NCI-H524 treated with DMSO at 0.1 percent for 48 hours (cell line): ENCODE measurements around the gene PDE5A.
"Not testable (repeated sequence)": the region's sequence is repeated elsewhere in the genome, so short reads cannot be mapped to it uniquely, and the experiment has no call there.

Experiments used
- DNase-seq: peaks from one replicate; lab custom pipeline; 2025; lab: John Stamatoyannopoulos, UW

The PDE5A gene

DNA sequence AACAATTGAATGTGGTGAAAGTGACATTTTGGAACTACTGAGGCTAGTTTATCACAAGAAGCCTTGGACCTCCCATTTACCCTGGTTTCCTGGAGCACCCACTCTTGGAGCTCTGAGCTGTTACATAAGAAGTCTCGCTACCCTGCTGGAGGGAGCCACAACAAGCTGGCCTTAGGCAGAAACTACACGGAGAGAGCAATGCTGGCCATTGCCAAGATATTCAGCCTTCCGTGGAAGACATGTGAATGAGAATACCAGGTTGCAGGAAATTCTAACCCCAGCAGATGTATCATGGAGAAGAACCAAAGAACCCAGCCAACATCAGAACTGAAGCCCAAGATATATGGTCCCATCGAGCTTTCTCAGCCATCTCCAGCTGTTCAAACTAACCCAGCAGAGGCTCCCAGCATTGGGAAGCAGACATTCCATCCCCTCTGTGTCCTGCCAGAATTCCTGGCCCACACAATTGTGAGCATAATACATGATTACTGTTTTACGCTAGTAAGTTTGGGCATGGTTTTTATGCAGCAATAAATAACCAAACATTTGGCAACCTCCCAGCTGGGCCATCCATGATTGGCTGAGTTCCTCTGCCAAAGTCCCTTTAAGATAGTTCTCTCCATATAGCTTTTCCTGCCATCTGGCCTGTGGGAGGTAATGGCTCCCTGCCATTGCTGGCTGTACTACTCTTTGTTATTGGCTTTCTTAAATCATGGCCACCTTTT is 17.9 kb upstream of the PDE5A start:
- DNase-seq = no peak

DNA sequence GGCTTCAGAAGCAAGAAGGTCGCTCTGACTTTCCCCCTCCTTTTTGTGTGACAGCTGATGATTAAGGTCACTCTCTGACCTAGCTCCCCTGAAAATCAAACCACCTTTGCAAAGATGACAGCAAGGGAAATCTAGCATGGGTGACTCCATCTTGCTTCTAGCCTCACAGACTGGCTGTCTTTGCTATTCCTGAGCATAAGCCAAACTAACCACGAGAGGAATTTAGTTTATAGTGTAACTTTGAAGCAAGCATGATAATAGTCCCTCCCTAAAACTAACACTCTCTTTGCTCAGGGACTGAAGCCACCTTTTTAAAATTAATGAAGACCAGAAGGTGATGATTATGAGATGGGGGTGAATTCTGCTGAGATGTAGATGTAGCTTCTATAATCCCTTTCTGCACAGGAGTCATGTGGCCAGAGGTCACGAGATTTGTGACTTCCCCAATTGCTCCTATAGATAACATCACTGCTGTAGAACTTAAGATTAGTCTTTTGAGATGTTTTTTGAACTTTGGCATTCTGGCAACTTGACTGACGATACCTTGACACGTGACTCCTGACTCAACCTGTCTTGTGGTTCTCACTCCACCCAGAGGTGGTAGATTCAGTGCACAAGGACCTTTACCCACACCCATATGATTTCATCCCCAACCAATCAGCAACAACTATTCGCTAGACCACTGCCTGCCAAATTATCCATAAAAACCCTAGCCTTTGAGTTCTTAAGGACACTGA is 14.9 kb upstream of the PDE5A start:
- no peak for DNase-seq

DNA sequence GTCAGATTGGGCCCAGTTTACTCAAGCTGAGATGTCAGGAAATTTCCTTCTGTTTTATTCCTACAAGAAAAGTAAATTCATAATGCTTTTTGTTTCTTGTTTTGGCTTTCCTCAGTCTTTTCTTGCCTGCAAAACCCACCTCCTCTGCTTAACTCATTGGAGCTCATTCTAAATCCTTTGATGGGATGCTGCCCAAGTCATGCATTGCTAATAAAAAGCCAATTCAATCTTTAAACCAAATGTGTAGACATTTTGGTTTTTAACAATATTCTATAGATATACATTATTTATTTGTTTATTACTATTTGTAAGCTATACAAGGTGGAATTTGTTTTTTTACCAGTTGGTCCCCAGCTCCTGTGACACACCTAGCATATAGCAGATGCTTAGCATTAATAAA is 13.2 kb upstream of the PDE5A start:
- DNase-seq = no peak

DNA sequence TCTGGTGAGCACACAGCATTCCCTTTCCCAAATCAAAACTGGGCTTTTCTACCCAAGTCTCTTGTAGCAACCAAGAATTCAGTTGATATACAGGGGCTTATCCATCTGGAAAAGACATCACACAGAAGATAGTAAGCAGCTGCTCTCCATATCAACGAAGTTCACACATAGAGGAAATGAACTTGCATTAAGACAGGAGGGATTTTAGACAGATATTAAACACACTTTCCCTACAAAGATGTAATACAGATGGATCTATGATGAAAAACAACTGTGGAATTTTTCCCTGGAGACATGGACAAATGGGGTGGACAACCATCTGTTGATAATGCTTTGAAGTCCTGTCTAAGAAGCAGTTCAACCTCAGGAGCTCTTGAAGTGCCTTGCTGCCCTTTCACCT is 9.8 kb upstream of the PDE5A start:
- DNase-seq = no peak

DNA sequence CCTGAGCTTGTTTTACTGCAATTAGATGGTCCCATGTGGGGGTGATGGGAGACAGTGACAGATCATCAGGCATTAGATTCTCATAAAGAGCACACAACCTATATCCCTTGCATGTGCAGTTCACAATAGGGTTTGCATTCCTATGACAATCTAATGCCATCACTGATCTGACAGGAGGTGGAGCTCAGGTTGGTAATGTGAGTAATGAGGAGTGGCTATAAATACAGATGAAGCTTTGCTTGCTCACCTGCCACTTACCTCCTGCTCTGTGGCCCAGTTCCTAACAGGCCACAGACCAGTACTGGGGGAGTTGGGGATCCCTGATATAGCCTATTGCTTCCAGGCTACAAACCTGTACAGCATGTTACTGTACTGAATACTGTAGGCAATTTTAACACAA is 8.2 kb upstream of the PDE5A start:
- DNase-seq = not testable (repeated sequence)

DNA sequence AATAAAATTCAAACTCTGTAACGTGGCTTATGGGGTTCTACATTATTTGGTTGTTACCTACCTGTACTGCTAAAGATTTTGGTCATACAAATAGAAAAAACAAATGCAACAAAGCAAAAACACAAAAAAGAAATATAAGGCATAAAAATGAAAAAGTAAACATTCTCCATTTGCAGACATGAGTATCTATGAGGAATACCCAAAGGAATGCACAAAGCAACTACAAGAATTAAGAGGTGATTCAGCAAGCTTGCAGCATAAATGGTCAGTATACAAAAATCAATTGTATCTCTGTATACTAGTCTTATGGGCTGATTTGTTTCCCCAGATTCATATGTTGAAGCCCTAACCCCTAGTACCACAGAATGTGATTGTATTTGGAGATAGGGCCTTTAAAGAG is 3.6 kb upstream of the PDE5A start:
- no peak for DNase-seq

DNA sequence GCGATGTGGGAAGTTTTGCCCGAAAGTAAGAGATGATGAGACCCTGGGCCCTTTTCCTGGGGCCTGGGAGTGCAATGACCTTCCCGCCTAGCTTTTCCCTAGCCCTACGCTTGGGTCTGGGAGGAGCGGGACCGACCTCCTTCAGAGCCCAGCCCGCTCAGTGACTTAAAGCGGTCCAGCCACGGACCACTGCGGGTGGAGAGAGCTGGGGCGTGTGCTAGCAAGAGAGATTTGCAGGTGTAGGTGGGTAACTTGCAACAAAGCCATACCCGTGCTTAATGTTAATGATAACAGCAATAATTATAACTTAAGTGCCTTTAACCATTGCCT is 503 bp upstream of the PDE5A start:
- no peak for DNase-seq

DNA sequence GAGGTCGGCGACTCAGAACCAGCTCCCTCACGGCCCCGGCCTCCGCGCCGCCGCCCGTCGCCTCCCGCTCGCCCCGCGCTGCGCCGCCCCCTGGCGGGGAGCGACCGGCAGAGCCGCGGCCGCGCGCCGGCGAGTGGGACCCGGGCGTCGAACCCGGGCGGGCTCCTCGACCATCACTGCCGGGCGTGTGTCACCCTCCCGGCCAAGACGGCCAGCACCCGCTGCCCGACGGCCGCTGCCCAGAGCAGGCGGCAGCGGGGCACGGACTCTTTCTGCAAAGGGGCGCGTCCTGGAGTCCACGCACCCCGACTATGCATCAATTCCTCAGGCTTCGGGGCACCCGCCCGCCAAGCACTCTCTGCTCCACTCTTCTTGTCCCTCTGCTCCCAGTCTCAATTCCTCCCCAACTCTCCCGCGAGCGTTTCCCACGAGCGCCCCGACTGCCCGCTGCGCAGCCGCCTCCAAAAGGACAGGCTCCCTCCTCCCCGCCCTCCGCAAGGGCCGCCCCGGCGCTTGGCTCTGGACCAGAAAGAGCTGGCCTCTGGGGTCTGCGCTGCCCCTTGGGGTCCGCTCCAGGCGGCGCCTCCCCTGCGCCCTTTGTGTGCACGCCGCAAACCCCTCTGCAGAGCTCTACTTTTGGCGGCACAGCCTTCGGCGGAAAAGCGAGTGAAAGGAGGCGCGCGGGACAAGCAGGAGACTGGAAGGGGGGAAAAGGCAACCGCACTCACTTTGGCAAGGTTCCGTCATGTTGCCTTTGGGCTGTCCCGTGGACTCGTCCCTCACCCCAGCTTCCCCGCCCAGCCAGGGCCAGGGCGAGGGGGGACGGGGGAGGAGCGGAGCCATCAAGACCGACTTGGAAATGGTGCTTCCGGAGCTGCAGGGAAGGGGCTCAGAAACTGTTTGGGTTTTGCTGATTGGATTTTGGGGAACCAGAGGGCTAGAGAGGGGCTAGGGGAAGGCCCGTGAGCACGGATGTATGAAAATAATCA is 1.0 kb downstream of the PDE5A start:
- DNase-seq = no peak

DNA sequence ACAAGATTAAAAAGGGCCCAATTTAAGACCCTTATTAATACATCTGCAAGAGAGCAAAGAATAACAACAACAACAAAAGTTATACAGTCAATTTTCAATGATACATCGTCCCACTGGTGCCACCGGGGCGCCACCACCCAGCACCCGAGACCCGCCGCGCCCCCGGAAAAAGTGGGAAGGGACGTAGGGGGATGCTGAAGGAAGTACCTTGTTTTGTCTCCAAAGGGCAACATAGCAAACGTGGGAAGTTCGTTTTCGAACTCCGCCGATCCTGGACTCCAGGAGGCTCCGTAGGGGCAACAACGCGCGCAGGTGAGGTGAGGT is 1.7 kb downstream of the PDE5A start:
- DNase-seq = no peak

DNA sequence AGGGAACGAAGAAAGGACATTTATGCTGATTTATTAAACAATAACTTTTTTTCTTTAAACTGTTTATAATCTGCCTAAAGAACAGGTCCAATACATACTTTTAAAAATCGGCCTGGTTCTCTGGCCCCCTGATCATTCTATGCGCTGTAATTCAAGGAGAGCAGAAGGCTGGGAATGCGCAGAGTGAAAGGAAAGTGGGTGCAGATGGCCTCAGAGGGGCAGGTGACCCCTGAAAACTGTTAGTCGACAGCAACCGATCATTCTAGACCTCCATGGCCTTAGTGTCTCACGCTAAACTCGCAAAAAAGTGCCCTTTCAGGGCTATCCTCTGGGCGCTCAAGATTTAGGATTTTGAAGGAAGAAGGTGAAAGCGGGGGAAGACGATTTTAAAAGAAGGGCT is 2.2 kb downstream of the PDE5A start:
- no peak for DNase-seq

DNA sequence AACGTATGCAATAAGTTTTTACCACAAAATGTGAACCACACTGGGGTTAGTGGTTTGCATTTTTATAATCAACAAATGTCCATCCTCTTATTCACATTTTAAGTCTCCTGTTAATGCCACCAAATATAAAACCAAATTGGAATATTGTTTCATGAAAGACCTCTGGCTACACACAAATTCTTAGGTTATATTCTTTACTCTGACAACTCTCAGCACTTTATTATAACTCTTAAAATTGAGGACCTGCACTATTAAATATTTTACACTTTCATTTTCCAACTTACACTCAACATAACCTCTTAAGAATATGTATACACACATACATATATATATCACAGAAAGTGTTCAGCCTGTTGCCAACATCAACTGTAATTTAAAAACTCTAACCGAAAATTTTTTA is 2.8 kb downstream of the PDE5A start:
- no peak for DNase-seq

DNA sequence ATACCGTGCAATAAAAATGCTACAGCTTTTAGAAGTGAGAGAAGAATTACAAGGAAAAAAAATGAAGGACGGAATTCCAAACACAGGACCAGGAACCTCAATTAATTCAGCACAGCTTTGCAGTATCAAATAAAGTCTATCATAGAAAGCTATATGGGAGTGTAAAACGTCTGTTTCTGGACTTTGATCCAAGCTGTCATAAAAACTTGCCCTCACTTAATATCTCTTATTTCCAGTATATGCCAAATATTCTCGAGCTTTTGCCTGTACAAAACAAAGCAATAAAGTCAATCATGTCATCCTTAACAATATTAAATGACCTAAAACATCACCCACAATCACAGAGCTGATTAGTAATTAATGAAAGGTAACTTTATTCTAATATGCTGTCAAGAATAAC is 4.2 kb downstream of the PDE5A start:
- DNase-seq = no peak

DNA sequence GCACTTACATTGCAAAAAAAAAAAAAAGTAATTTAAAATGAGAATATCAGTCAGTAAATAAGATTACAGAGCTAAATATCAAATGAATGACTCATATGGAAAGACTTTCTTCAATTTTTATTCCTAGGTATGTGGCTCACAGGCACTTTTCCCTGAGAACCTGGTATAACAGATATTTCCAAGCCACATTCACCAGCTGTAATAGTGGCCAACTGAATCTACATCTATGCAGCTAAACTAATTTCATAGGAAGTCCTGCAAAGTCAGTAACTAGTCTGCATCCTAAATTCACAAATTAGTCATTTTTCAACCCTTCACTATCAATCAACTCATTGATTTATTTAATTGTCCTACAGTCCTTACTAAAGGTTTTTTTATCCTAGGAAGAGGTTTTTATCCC is 5.6 kb downstream of the PDE5A start:
- DNase-seq = no peak

DNA sequence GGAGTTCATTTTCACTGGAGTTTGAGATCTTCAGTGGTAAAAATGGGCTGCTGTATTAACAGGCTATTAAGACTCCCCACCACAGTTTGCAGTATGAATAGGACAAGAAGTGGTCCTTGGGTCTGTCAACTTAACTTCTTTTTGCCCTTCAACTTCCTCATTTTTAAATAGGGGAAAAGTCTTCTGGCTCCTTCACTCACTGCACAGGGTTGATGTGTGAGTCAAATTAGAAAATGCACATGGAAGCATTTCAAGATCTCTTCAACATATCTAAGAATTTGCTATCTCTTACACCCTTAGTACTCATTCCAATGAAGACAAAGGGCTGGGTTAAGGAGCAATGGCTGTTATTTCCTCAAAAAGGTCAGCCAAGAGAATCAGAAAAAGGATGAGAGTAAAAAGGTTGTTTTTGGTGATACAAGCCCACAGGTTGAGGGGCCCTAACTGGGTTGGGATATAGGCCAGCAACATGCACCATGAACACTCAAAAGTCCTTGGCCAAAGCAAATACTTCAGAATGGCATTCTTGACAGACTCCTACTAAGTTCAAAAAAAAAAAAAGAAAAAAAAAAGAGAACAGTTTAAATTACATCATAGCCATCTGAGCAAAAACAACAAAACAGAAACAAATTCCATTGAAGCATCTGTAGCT is 13.4 kb downstream of the PDE5A start:
- no peak for DNase-seq

DNA sequence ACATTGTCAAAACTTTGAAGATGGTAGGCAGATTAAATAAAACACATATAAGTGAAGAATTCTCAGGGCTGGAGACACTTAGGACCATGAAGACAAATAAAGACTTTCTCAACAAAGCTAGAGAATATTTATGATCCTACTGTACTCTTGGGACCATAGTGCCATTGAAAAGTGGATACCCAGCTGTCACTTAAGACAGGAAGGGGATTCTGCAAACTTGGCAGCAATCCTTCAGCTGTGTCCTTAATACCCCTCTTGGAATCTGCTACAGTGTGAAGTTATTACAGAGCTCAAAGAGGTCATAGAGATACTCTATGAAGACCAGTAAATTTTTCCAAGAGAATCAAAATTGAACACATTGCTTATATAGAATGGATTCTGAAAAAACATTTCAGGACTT is 24.3 kb downstream of the PDE5A start:
- no peak for DNase-seq

DNA sequence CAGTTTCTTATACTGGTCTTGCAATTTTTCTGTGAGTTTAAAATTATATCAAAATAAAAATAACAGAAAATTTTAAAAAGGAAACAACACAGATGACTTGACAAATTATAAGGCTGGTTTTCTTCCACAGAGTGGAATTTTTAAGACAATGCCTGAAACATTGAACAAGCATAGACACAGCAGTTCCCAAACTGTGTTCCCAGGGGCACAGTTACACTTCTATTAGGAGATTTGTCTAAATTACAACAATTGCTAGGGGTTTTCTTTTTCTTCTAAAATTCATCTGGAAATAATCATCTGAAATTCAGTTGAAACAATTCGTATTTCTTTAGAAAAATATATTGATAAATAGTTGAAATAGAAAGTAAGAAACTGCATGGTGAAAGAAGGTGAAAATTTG is 26.2 kb downstream of the PDE5A start:
- no peak for DNase-seq

DNA sequence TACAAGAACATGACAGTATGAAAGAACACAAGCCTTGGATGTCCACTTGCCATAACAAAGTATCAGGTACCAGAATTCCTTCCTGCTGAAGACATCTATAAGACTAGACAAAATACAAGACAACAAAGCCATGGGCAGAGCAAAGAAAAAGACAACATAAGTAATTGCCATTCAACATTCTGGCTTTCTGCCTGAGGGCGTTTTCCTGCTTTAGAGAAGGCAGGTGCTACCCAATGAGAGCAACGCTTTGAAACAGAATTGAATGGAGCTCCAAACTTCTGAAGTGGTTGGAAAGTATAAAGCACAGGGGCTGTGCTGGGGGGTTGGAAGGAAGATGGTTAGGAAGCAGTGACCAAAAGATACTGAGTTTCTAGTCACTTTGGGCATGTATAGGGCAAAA is 30.1 kb downstream of the PDE5A start:
- DNase-seq = no peak

DNA sequence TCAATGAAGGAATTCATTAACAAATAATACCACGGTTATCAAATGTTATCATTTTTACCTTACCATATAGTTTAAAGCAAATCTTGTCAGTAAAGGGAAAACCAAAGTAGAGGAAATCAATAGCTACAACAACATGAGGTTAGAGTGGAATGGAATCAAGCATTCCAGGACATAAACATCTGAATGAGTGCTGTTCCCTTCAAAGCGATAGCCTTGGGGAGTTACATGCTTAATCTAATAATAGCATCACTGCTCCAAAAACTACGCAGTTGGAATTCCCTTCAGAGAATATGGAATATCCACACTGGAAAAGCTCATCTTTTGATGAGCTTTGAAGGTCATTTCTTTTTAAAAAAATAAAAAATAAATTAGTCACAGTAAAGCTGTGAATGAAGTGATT is 31.2 kb downstream of the PDE5A start:
- no peak for DNase-seq

DNA sequence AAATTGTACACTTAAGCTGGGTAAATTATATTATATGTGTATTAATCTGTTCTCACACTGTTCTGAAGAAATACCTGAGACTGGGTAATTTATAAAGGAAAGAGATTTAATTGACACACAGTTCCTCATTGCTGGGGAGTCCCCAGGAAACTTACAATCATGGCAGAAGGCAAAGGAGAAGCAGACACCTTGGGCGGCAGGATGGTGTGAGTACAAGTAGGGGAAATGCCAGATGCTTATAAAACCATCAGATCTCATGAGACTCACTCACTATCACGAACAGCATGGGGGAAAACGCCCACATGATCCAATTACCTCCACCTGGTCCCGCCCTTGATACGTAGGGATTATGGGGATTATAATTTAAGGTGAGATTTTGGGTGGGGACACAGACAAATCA is 34.9 kb downstream of the PDE5A start:
- DNase-seq = no peak

DNA sequence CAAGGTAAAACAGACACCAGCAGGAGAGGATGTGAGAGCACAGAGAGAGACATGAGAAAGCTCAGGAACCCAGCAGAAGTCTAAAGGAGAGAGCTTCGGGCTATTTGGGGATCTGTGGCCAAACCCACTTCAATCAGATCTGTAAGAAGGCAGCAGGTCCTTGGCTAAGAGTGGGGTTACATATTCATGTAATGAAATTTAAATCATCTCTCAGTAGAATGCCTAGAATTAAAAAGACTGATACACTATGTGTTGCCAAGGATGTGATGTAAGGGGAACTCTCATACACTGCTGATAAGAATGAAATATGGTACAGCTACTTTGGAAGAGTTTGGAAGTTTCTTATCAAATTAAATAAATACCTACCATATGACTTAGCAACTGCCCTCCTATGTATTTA is 35.8 kb downstream of the PDE5A start:
- DNase-seq = no peak

DNA sequence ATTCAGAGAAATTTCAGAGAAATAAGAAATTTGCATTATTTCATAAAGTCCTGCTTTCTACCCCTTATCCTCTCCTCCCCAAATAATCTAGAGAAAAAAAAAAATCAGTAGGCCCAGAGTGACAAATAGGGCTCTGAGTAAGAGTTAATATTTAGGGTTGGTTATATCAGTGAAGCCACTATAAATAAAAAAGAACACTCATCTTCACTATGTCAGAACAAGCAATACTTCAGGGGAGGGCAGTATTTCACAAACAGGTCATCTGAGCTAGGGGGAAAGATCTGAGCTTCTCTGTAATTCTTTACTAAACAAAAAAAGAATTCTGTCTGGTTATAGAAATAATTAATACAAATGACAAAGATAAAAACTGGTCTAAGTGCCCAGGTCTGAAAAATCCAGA is 39.4 kb downstream of the PDE5A start:
- DNase-seq = no peak

DNA sequence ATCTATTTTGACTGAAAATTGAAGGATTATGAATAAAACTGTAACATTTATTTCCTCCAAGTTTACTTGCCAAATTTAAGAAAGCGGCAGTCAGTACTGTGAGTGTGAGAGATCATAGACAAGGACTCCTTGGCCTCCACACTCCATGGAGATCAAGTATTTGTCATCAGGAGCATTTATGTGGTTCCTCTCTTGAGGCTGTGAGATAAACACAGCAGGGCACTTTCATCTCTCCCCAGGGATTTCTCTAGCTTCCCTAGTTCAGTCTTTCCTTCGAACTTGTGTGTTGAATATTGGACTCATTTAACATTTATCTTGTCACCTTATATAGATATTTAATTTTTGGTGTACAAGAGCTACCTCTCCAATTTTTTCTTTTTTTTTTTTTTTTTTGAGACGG is 40.8 kb downstream of the PDE5A start:
- no peak for DNase-seq

DNA sequence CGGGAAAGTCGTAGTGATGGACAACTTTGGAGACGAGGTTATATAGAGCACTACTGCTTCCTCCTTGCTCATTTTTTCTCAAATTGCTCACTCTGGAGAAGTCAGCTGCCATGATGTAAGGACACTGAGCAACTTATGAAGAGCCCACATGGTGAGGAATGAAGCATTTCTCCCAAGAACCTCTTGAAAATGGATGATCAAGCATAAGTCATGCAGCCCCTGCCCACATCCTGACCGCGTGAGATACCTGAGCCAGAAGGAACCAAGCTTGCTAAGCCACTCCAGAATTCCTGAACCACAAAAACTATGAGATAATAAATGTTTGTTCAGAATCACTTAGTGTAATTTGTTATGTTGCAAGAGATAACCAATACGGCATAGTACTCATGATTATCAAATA is 42.8 kb downstream of the PDE5A start:
- DNase-seq = no peak
